ENCODE data around the gene SNRPF.

- TF ChIP-seq EZH2 (IDR thresholded peaks at IDR 0.05) (no peak), POLR2AphosphoS5 (IDR thresholded peaks at IDR 0.05; ENCODE audit: borderline replicate concordance, low read depth, low read length) (no peak)
These were observed 43.0 kb upstream of the SNRPF start for GRCh38 chr12:95815632-95816212.
